Fibroblast of the aortic adventitia (primary cell): Measurements from ENCODE around the gene USP47. TPM values are rescaled to one million over a fixed set of nuclear protein-coding genes. Genes with fewer than 3 reads are reported as not detected.

Experiments
- DNase-seq: peaks from one replicate; pipeline ENCODE4 v3.0.0-alpha.2; 2010; ENCODE audit warnings: low read depth
- H3K4me3 ChIP-seq: 2 replicates; pipeline ENCODE4 v1.5.1; 2011; ENCODE audit warnings: low read depth, mild to moderate bottlenecking, control low read depth, low read length, moderate library complexity
- CTCF ChIP-seq: IDR thresholded peaks from 2 replicates; pipeline ENCODE4 v1.5.1; 2011; ENCODE audit warnings: mild to moderate bottlenecking, low read length, control low read depth, inconsistent platforms; ENCODE audit not compliant: insufficient read depth
- total RNA-seq: library from RNA; depleted of rRNA; stranded (reverse); fragments of >200 nt; gene quantifications from 2 replicates; pipeline ENCODE4 v1.2.3, GENCODE V29; 2012; ENCODE audit warnings: low replicate concordance

USP47 gene
- total RNA-seq, 1 donor = 59.8 TPM

- TF ChIP-seq CTCF = no peak
- H3K4me3 ChIP-seq = no peak overlapping the region
- DNase-seq = peak; percentile 93
These were observed 135.6 kb downstream of the USP47 start for GRCh38 chr11:11977206-11977938.

- no peak for DNase-seq
- no peak overlapping the region for H3K4me3 ChIP-seq
- TF ChIP-seq CTCF = no peak
These were observed 136.4 kb downstream of the USP47 start for GRCh38 chr11:11978098-11978637.

GRCh38 chr11:11978792-11979487, 137.2 kb downstream of the USP47 start:
- TF ChIP-seq CTCF = no peak
- no peak overlapping the region for H3K4me3 ChIP-seq
- peak; percentile 84 for DNase-seq

- DNase-seq = peak; percentile 52
- H3K4me3 ChIP-seq = no peak overlapping the region
- TF ChIP-seq CTCF = no peak
These were observed 137.8 kb downstream of the USP47 start for GRCh38 chr11:11979488-11980117.

GRCh38 chr11:11980200-11980599, 138.4 kb downstream of the USP47 start:
- DNase-seq = no peak
- H3K4me3 ChIP-seq = no peak overlapping the region
- no peak for TF ChIP-seq CTCF

- DNase-seq = no peak
- no peak for TF ChIP-seq CTCF
- no peak overlapping the region for H3K4me3 ChIP-seq
These were observed 139.1 kb downstream of the USP47 start for GRCh38 chr11:11980841-11981308.
